Tibial artery (tissue), 4 donors: Measurements from ENCODE around the gene HPD.
A peak's percentile ranks its signal among the peaks of the same experiment; 100 is the strongest.

Experiments used
- DNase-seq, 2 donors: peaks; one replicate each; pipeline ENCODE4 v3.0.0-alpha.2; 2019
- H3K27ac ChIP-seq, 2 donors: fragments of 200-600 bp; sonication (generic) in 1 of 2; 1 replicate in 1 of 2; 2 replicates in 1 of 2; pipeline ENCODE4 v1.5.1; 2018 to 2019; ENCODE audit warnings: mild to moderate bottlenecking in 1 of 2
- H3K27me3 ChIP-seq, 2 donors: fragments of 200-600 bp; sonication (generic) in 1 of 2; one replicate each; pipeline versions ENCODE4 v1.5.1 to v1.6.0; 2016 to 2019
- H3K36me3 ChIP-seq, 3 donors: fragments of 200-600 bp; sonication (generic) in 2 of 3; one replicate each; pipeline ENCODE4 v1.5.1; 2016 to 2019; ENCODE audit warnings: mild to moderate bottlenecking in 2 of 3
- H3K4me1 ChIP-seq, 4 donors: fragments of 200-600 bp; sonication (generic) in 2 of 4; 1 replicate in 3 of 4; 2 replicates in 1 of 4; pipeline ENCODE4 v1.5.1; 2016 to 2019
- H3K4me3 ChIP-seq, 2 donors: fragments of 200-600 bp; sonication (generic) in 1 of 2; 1 replicate in 1 of 2; 2 replicates in 1 of 2; pipeline ENCODE4 v1.5.1; 2018 to 2019; ENCODE audit warnings: mild to moderate bottlenecking in 2 of 2
- H3K9me3 ChIP-seq, 3 donors: fragments of 200-600 bp; sonication (generic) in 1 of 3; one replicate each; pipeline ENCODE4 v1.5.1; 2016 to 2019
- intact Hi-C: fragments of 100-400 bp; cut with DNase I; formaldehyde crosslinking; loops from one replicate; pipeline ENCODE4 v1.15.0; 2023; ENCODE audit warnings: low total_unique reads
- TF ChIP-seq, protein P1 (sequence below), 2 experiments: fragments of 200-600 bp in 1 of 2; fragments of 450-650 bp in 1 of 2; IDR thresholded peaks; one replicate each; pipeline ENCODE4 v1.5.1; 2017 to 2019; ENCODE audit warnings: antibody characterized with exemption in 2 of 2, mild to moderate bottlenecking in 1 of 2, moderate library complexity in 1 of 2

Gene HPD

DNA sequence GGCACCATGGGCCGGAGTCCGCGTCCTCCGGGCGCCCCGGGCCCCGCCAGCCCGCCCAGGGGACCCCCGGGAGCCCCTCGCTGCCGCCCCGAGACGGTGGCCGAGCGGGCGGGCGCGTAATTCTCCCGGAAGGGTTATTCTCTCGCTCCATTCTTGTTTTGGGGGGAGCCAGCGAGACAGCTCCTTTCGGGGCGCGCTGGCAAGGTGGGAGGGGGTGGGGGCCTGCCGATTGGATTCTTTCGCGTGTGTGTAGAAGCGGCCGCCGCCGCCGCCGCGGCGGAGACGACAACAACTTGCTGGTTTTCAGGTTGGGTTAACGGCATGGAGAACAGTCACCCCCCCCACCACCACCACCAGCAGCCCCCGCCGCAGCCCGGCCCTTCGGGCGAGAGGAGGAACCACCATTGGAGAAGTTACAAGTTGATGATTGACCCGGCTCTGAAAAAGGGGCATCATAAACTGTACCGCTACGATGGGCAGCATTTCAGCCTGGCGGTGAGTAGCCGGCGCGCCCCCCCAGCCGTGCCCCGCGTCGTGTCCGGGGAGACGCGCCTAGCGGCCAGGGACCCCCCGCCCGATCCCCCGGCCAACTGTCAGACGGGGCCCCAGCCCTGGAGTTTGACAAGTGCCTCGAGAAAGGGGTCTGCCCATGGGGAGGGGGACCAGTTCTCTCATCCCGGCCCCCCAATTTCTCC lies 54.1 kb downstream of the HPD start:
- Histone ChIP-seq H3K4me3 (peak overlapping the region; percentile 90 to 91), H3K27me3 (no peaks in the 10 kb centered on the region), H3K27ac (peak overlapping the region; percentile 100), H3K9me3 (no peaks in the 10 kb centered on the region), H3K4me1 (peaks cover 0 to 29% (median 25%) of the 10 kb centered on the region in 4 donors), H3K36me3 (peaks cover 3 to 24% (median 22%) of the 10 kb centered on the region in 3 donors)
- intact Hi-C loops, result no loop called here
- TF ChIP-seq, protein P1, sequence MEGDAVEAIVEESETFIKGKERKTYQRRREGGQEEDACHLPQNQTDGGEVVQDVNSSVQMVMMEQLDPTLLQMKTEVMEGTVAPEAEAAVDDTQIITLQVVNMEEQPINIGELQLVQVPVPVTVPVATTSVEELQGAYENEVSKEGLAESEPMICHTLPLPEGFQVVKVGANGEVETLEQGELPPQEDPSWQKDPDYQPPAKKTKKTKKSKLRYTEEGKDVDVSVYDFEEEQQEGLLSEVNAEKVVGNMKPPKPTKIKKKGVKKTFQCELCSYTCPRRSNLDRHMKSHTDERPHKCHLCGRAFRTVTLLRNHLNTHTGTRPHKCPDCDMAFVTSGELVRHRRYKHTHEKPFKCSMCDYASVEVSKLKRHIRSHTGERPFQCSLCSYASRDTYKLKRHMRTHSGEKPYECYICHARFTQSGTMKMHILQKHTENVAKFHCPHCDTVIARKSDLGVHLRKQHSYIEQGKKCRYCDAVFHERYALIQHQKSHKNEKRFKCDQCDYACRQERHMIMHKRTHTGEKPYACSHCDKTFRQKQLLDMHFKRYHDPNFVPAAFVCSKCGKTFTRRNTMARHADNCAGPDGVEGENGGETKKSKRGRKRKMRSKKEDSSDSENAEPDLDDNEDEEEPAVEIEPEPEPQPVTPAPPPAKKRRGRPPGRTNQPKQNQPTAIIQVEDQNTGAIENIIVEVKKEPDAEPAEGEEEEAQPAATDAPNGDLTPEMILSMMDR (IDR thresholded peaks at IDR 0.05), result peak in 1 of 2 experiments; percentile 10
- peak in 1 of 2 donors; percentile 73 for DNase-seq

DNA sequence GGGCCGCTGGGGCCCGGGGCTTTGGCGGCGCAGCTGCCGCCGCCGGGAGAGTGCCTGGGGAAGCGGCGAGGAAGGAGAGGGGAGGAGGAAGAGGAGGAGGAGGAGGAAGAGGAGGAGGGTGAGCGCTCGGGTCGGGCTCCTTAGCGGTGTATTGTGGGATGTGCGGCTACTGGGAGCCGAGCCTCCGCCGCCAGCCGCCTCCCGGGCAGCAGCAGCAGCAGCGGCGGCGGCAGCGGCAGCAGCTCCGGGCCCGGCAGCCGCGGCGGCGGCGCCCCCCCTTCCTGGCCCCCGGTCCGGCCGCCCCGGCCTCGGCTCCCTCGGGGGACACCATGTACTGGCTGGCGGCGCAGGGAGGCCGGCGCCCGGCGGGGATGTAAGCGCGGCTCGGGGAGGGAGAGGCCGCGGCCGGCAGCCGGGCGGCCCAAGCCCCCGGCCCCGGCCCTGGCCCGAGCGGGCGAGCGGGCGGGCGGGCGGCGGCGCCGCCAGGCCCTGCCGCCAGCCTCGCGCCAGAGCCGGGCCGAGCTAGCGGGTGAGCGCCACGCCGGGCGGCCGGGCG lies 54.7 kb downstream of the HPD start, which contains the start of gene SETD1B:
Gene SETD1B (plus strand): TSS at position 149 of the 556 bp plus-strand sequence. CDS start 729 bp downstream, outside the sequence.
- TF ChIP-seq, protein P1 (IDR thresholded peaks at IDR 0.05), result no peak
- Histone ChIP-seq H3K9me3 (no peaks in the 10 kb centered on the region), H3K27me3 (no peaks in the 10 kb centered on the region), H3K4me3 (peak within 1 kb of the TSS; percentile 90 to 91), H3K27ac (peak within 1 kb of the TSS; percentile 100), H3K4me1 (peaks cover 0 to 35% (median 28%) of the 10 kb centered on the region in 4 donors), H3K36me3 (peaks cover 0 to 18% (median 15%) of the 10 kb centered on the region in 3 donors)
- intact Hi-C loops, result no loop called here
- peak in 1 of 2 donors; percentile 83 for DNase-seq

- Histone ChIP-seq H3K27me3 (no peaks in the 10 kb centered on the region), H3K4me3 (peak overlapping the region; percentile 90 to 91), H3K27ac (peak overlapping the region; percentile 100), H3K36me3 (peaks cover 0 to 10% (median 9%) of the 10 kb centered on the region in 3 donors), H3K4me1 (peaks cover 0 to 43% (median 36%) of the 10 kb centered on the region in 4 donors), H3K9me3 (no peaks in the 10 kb centered on the region)
- DNase-seq, result peak; percentile 91 to 94
- TF ChIP-seq, protein P1 (IDR thresholded peaks at IDR 0.05), result no peak
- intact Hi-C loops, result no loop called here
Measured at GRCh38 chr12:121802843-121803698, 55.6 kb downstream of the HPD start.

DNA sequence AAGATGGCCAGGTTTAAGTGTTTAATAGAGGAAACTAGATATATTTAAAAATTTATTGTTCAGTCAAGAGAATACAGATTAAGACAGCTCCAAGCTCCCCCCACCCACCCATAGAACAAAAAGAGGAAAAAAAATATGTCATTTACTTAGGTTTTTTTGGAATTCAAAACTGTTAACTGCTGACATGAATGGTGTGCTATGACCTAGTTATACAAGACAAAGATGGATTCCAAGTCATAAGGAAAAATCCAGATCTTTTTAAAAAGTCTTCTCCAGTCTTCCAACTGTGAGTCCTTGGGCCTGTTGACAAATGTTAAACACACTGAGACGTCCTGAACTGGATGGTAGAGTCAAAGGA lies 56.2 kb downstream of the HPD start:
- TF ChIP-seq, protein P1 (IDR thresholded peaks at IDR 0.05), result no peak
- no peak for DNase-seq
- intact Hi-C loops, result no loop called here
- Histone ChIP-seq H3K4me3 (peak overlapping the region; percentile 90 to 91), H3K27me3 (no peaks in the 10 kb centered on the region), H3K27ac (peak overlapping the region; percentile 100), H3K9me3 (no peaks in the 10 kb centered on the region), H3K4me1 (peaks cover 0 to 43% (median 38%) of the 10 kb centered on the region in 4 donors), H3K36me3 (peaks cover 0 to 6% (median 3%) of the 10 kb centered on the region in 3 donors)

DNA sequence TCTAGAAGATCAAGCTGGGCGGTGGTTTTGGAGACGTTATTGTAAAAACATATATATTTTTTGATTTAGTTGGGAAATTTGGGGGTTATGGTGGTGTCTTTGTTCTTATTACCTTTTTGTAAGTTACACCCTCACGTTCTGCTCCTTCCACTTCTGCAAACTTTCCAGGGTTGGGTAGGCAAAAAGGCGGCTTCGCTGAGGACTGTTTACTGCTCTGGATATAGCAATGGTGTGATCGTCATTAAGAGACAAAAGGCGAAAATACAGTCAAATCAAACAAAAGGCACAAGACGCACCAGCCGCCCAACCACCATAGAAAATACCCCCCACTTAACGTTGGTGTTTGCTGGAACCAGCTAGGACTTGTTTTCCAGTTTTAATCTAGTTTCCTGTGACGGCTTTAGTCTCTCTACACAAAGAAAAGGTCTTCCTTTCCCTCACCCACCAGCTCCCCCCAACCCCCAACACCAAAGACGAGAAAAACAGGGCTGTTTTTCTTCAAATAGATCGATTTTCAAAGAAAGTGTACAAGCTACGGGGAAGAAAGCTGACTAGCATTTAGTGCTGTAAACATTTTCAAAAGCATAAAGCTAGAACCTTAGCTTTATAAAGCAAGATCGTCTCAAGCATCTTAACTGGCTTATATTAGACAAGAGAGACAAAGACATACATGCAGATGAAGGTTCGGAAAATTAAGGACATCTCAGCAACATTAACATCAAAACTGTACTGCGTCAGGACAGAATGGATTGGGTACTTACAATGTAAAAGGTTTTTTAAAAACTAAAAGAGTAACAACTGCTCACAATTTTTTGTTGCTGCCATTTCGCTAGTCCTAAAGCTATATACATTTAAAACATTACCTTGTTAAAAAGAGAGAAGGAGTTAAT lies 56.8 kb downstream of the HPD start:
- no peaks in the 10 kb centered on the region for H3K9me3 ChIP-seq
- H3K27ac ChIP-seq, result peak overlapping the region; percentile 100
- no peaks in the 10 kb centered on the region for H3K27me3 ChIP-seq
- no peak for DNase-seq
- peak overlapping the region; percentile 90 to 91 for H3K4me3 ChIP-seq
- peaks cover 0 to 6% (median 0%) of the 10 kb centered on the region in 3 donors for H3K36me3 ChIP-seq
- peaks cover 0 to 42% (median 36%) of the 10 kb centered on the region in 4 donors for H3K4me1 ChIP-seq
- intact Hi-C loops, result no loop called here
- TF ChIP-seq, protein P1 (IDR thresholded peaks at IDR 0.05), result no peak
